IMR-90 (cell line): ENCODE results near the gene RAN. TPM values are rescaled to one million over a fixed set of nuclear protein-coding genes. Genes with fewer than 3 reads are reported as not detected.

Source experiments
- ATAC-seq: fragments of 200-7000 bp; cut with Tn5 transposase; 2 replicates; pipeline ENCODE4 v1.9.1; 2020; ENCODE audit warnings: low read depth, mild to moderate bottlenecking, moderate library complexity
- BruUV-seq: library from RNA; stranded (reverse); fragments of 400-500 nt; replicated peaks from 2 replicates; lab custom pipeline; 2021; lab: Mats Ljungman, UMichigan
- CTCF ChIA-PET: fragments of 300-600 bp; formaldehyde crosslinking; extraction: SDS; loops from one replicate; lab custom pipeline; 2021; ENCODE audit warnings: antibody characterized with exemption; lab: Yijun Ruan, JAX
- POLR2A ChIA-PET: fragments of 300-600 bp; sonication (Branson Sonifier 250); formaldehyde crosslinking; loops from one replicate; lab custom pipeline; 2022; ENCODE audit warnings: antibody characterized with exemption; ENCODE audit not compliant: unreplicated experiment; lab: Charles Lee
- DNase-seq: peaks from one replicate; pipeline ENCODE4 v3.0.0; 2013
- H2AFZ ChIP-seq: replicated peaks from 2 replicates; pipeline ENCODE3; 2013; ENCODE audit warnings: low read length, mild to moderate bottlenecking; ENCODE audit not compliant: poor library complexity
- H2AK5ac ChIP-seq: 2 replicates; pipeline ENCODE4 v1.6.1; 2013; ENCODE audit warnings: low read depth, low read length, inconsistent platforms
- H2AK9ac ChIP-seq: replicated peaks from 2 replicates; pipeline ENCODE3; 2013; ENCODE audit warnings: mild to moderate bottlenecking, low read depth, low read length, moderate library complexity; ENCODE audit not compliant: poor library complexity
- H2BK120ac ChIP-seq: 2 replicates; pipeline ENCODE4 v1.6.1; 2013; ENCODE audit warnings: low read depth, low read length, inconsistent platforms
- H2BK15ac ChIP-seq: 3 replicates; pipeline ENCODE4 v1.6.1; 2013; ENCODE audit warnings: low read depth, low read length, inconsistent platforms
- H2BK20ac ChIP-seq: 2 replicates; pipeline ENCODE4 v1.6.1; 2013; ENCODE audit warnings: low read depth, mild to moderate bottlenecking, inconsistent platforms, low read length, moderate library complexity
- H2BK5ac ChIP-seq: 2 replicates; pipeline ENCODE4 v1.6.1; 2013; ENCODE audit warnings: mild to moderate bottlenecking, low read depth, low read length, inconsistent platforms; ENCODE audit not compliant: poor library complexity, severe bottlenecking
- H3K14ac ChIP-seq: replicated peaks from 2 replicates; pipeline ENCODE4 v1.6.1; 2013; ENCODE audit warnings: low read depth, low read length, inconsistent platforms
- H3K18ac ChIP-seq: 2 replicates; pipeline ENCODE4 v1.6.1; 2013; ENCODE audit warnings: low read depth, low read length, control low read depth
- H3K23ac ChIP-seq: 2 replicates; pipeline ENCODE4 v1.6.1; 2013; ENCODE audit warnings: low read depth, low read length, inconsistent platforms
- H3K27ac ChIP-seq: 2 replicates; pipeline ENCODE4 v1.5.1; 2013; ENCODE audit warnings: mild to moderate bottlenecking, control low read depth, low read length; ENCODE audit not compliant: insufficient read depth
- H3K27me3 ChIP-seq: 2 replicates; pipeline ENCODE4 v1.6.1; 2013; ENCODE audit warnings: low read length; ENCODE audit not compliant: control insufficient read depth, insufficient read depth
- H3K36me3 ChIP-seq: 2 replicates; pipeline ENCODE4 v1.6.1; 2013; ENCODE audit warnings: low read length, mixed read lengths; ENCODE audit not compliant: control insufficient read depth, insufficient read depth
- H3K4ac ChIP-seq: 2 replicates; pipeline ENCODE4 v1.6.1; 2013; ENCODE audit warnings: low read depth, low read length, inconsistent platforms
- H3K4me1 ChIP-seq: 2 replicates; pipeline ENCODE4 v1.6.1; 2013; ENCODE audit warnings: low read length, mixed read lengths; ENCODE audit not compliant: control insufficient read depth, insufficient read depth
- H3K4me2 ChIP-seq: 2 replicates; pipeline ENCODE4 v1.6.1; 2013; ENCODE audit warnings: low read depth, mild to moderate bottlenecking, control low read depth, low read length, moderate library complexity
- H3K4me3 ChIP-seq: 2 replicates; pipeline ENCODE4 v1.5.1; 2013; ENCODE audit warnings: low read depth, mild to moderate bottlenecking, control low read depth, low read length, moderate library complexity; ENCODE audit not compliant: insufficient read depth
- H3K56ac ChIP-seq: 2 replicates; pipeline ENCODE4 v1.6.1; 2013; ENCODE audit warnings: low read length, inconsistent platforms; ENCODE audit not compliant: insufficient read depth; ENCODE audit errors: extremely low read depth
- H3K79me1 ChIP-seq, 2 experiments: 2 replicates each; pipeline ENCODE4 v1.6.1; 2013; ENCODE audit warnings: low read length in 2 of 2, inconsistent platforms in 1 of 2, low read depth in 1 of 2
- H3K9ac ChIP-seq: 2 replicates; pipeline ENCODE4 v1.6.1; 2013; ENCODE audit warnings: low read depth, low read length, control low read depth
- H3K9me1 ChIP-seq: 2 replicates; pipeline ENCODE4 v1.6.1; 2013; ENCODE audit warnings: low read length, inconsistent platforms; ENCODE audit not compliant: insufficient read depth
- H3K9me3 ChIP-seq: 2 replicates; pipeline ENCODE4 v1.6.1; 2013; ENCODE audit warnings: low read length; ENCODE audit not compliant: control insufficient read depth, insufficient read depth
- H4K20me1 ChIP-seq: 2 replicates; pipeline ENCODE4 v1.6.1; 2013; ENCODE audit warnings: low read length, inconsistent platforms; ENCODE audit not compliant: insufficient read depth
- H4K5ac ChIP-seq: 2 replicates; pipeline ENCODE4 v1.6.1; 2013; ENCODE audit warnings: mild to moderate bottlenecking, low read depth, low read length, control low read depth
- H4K8ac ChIP-seq, 2 experiments: 2 replicates each; pipeline ENCODE4 v1.6.1; 2013; ENCODE audit warnings: low read depth in 2 of 2, low read length in 2 of 2, control low read depth in 1 of 2, inconsistent platforms in 1 of 2
- H4K91ac ChIP-seq: 2 replicates; pipeline ENCODE4 v1.6.1; 2013; ENCODE audit warnings: low read depth, low read length, inconsistent platforms; ENCODE audit not compliant: insufficient read depth
- BHLHE40 ChIP-seq: fragments of 150-350 bp; IDR thresholded peaks from 2 replicates; pipeline ENCODE4 v1.6.1; 2016; ENCODE audit warnings: mild to moderate bottlenecking, low read depth, low read length
- CEBPB ChIP-seq: IDR thresholded peaks from 2 replicates; pipeline ENCODE4 v1.6.1; 2012; ENCODE audit warnings: low read depth, low read length, improper control_type of control experiment
- CHD1 ChIP-seq: IDR thresholded peaks from 2 replicates; pipeline ENCODE4 v1.6.1; 2012; ENCODE audit warnings: low read depth, low read length, improper control_type of control experiment
- FOS ChIP-seq: fragments of 150-350 bp; IDR thresholded peaks from 2 replicates; pipeline ENCODE4 v1.6.1; 2016; ENCODE audit warnings: low read depth, low read length
- MAFK ChIP-seq: IDR thresholded peaks from 2 replicates; pipeline ENCODE4 v1.6.1; 2012; ENCODE audit warnings: low read depth, low read length, improper control_type of control experiment
- MAZ ChIP-seq: IDR thresholded peaks from 2 replicates; pipeline ENCODE4 v1.6.1; 2012; ENCODE audit warnings: low read depth, mild to moderate bottlenecking, low read length, improper control_type of control experiment, moderate library complexity, borderline replicate concordance
- MXI1 ChIP-seq: IDR thresholded peaks from 2 replicates; pipeline ENCODE4 v1.6.1; 2012; ENCODE audit warnings: low read depth, mild to moderate bottlenecking, low read length, moderate library complexity, borderline replicate concordance
- NFE2L2 ChIP-seq: fragments of 150-350 bp; IDR thresholded peaks from 2 replicates; pipeline ENCODE4 v1.6.1; 2016; ENCODE audit warnings: low read depth, mild to moderate bottlenecking, low read length
- POLR2A ChIP-seq: IDR thresholded peaks from 2 replicates; pipeline ENCODE4 v1.6.1; 2012; ENCODE audit warnings: mild to moderate bottlenecking, low read depth, low read length
- RAD21 ChIP-seq: IDR thresholded peaks from 2 replicates; pipeline ENCODE4 v1.6.1; 2012; ENCODE audit warnings: low read length, improper control_type of control experiment
- RCOR1 ChIP-seq: IDR thresholded peaks from 2 replicates; pipeline ENCODE4 v1.6.1; 2012; ENCODE audit warnings: mild to moderate bottlenecking, low read length, improper control_type of control experiment; ENCODE audit not compliant: insufficient replicate concordance
- SMC3 ChIP-seq: fragments of 150-350 bp; IDR thresholded peaks from 2 replicates; pipeline ENCODE4 v1.6.1; 2016; ENCODE audit warnings: low read depth, mild to moderate bottlenecking, antibody characterized with exemption, low read length, moderate library complexity
- WGBS, 2 experiments: methylation state at CpG; one replicate each; pipeline versions ENCODE4 v1.1.5 to v1.1.7; 2013; ENCODE audit warnings: missing lambda C conversion rate in 2 of 2; ENCODE audit not compliant: insufficient read length in 1 of 2; ENCODE audit errors: extremely low coverage in 2 of 2; 5-methylcytosine and 5-hydroxymethylcytosine counted together
- dilution Hi-C: fragments of 300-500 bp; cut with HindIII; formaldehyde crosslinking; loops from one replicate; pipeline ENCODE4 v1.14.3; 2018; ENCODE audit warnings: low sequenced_read_pairs; ENCODE audit not compliant: unreplicated experiment
- in situ Hi-C: fragments of 300-500 bp; cut with MboI; formaldehyde crosslinking; loops from 3 replicates; pipeline ENCODE4 v1.14.3; 2019; ENCODE audit warnings: low sequenced_read_pairs, inconsistent platforms, mixed read lengths
- intact Hi-C: fragments of 100-400 bp; cut with micrococcal nuclease; formaldehyde crosslinking; loops from 2 replicates; pipeline ENCODE4 v1.10.0; 2022
- polyA plus RNA-seq, 3 experiments: library from polyadenylated mRNA; depleted of rRNA; stranded (reverse); fragments of >200 nt; gene quantifications; 2 replicates each; pipeline ENCODE4 v1.2.3, GENCODE V29; 2012; ENCODE audit warnings: low replicate concordance in 1 of 3
- total RNA-seq: library from RNA; depleted of rRNA; stranded (reverse); fragments of >200 nt; gene quantifications from 2 replicates; pipeline ENCODE4 v1.2.3, GENCODE V29; 2012
- TF ChIP-seq, protein P1 (sequence below): fragments of 150-350 bp; IDR thresholded peaks from 2 replicates; pipeline ENCODE4 v1.6.1; 2016; ENCODE audit warnings: low read depth, mild to moderate bottlenecking, low read length, moderate library complexity, borderline replicate concordance
- TF ChIP-seq, protein P2 (sequence below): conservative IDR thresholded peaks from 2 replicates; pipeline ENCODE4 v1.5.1; 2012; ENCODE audit warnings: mild to moderate bottlenecking, low read depth, low read length, improper control_type of control experiment

The RAN gene
- total and polyA plus RNA-seq, 2 of the 4 experiments (the other 2 are of a cell fraction): 910 to 984 TPM

- H3K4me1 ChIP-seq: no peaks in the 10 kb centered on the region
- H3K9ac ChIP-seq: no peak overlapping the region
- peaks cover 22% of the 10 kb centered on the region for H4K20me1 ChIP-seq
- no peak overlapping the region for H3K56ac ChIP-seq
- no peak overlapping the region for H3K4ac ChIP-seq
- H2AK9ac ChIP-seq: peak overlapping the region; percentile 67
- POLR2A ChIA-PET: no interaction called here
- DNase-seq: no peak
- CTCF ChIA-PET: no interaction called here
- 90% methylated on average over 8 of the region's 13 CpGs; no CpG with 5 or more reads in 1 of the 2 experiments for WGBS, 2 experiments
- TF ChIP-seq MAFK (no peak), CHD1 (no peak), CEBPB (no peak), MAZ (no peak), FOS (no peak), BHLHE40 (no peak), NFE2L2 (no peak), RCOR1 (no peak), RAD21 (no peak), MXI1 (no peak), POLR2A (no peak), SMC3 (no peak)
- TF ChIP-seq, protein P1, sequence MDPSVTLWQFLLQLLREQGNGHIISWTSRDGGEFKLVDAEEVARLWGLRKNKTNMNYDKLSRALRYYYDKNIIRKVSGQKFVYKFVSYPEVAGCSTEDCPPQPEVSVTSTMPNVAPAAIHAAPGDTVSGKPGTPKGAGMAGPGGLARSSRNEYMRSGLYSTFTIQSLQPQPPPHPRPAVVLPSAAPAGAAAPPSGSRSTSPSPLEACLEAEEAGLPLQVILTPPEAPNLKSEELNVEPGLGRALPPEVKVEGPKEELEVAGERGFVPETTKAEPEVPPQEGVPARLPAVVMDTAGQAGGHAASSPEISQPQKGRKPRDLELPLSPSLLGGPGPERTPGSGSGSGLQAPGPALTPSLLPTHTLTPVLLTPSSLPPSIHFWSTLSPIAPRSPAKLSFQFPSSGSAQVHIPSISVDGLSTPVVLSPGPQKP: no peak
- TF ChIP-seq, protein P2, sequence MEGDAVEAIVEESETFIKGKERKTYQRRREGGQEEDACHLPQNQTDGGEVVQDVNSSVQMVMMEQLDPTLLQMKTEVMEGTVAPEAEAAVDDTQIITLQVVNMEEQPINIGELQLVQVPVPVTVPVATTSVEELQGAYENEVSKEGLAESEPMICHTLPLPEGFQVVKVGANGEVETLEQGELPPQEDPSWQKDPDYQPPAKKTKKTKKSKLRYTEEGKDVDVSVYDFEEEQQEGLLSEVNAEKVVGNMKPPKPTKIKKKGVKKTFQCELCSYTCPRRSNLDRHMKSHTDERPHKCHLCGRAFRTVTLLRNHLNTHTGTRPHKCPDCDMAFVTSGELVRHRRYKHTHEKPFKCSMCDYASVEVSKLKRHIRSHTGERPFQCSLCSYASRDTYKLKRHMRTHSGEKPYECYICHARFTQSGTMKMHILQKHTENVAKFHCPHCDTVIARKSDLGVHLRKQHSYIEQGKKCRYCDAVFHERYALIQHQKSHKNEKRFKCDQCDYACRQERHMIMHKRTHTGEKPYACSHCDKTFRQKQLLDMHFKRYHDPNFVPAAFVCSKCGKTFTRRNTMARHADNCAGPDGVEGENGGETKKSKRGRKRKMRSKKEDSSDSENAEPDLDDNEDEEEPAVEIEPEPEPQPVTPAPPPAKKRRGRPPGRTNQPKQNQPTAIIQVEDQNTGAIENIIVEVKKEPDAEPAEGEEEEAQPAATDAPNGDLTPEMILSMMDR: no peak
- in situ Hi-C loops (no loop called here), intact Hi-C loops (no loop called here), dilution Hi-C loops (no loop called here)
- no peak overlapping the region for H2AK5ac ChIP-seq
- H3K4me3 ChIP-seq: no peak overlapping the region
- H3K9me1 ChIP-seq: peaks cover 6% of the 10 kb centered on the region; the same call in 1 of the 2 replicates
- no peak overlapping the region for H2BK15ac ChIP-seq
- H3K4me2 ChIP-seq: no peak overlapping the region
- no peak overlapping the region for H3K18ac ChIP-seq
- H2BK20ac ChIP-seq: no peak overlapping the region
- H3K27ac ChIP-seq: no peak overlapping the region
- H2BK120ac ChIP-seq: no peak overlapping the region
- peaks cover 7 to 18% of the 10 kb centered on the region in 2 experiments; a peak in 2 of 4 replicates for H3K79me1 ChIP-seq
- no peak overlapping the region for H2AFZ ChIP-seq
- no peaks in the 10 kb centered on the region for H3K9me3 ChIP-seq
- peaks cover 13% of the 10 kb centered on the region for H3K36me3 ChIP-seq
- H4K8ac ChIP-seq: no peak overlapping the region
- no peak overlapping the region for H2BK5ac ChIP-seq
- no peaks in the 10 kb centered on the region for H3K27me3 ChIP-seq
- no peak overlapping the region for H4K5ac ChIP-seq
- H4K91ac ChIP-seq: no peak overlapping the region
- ATAC-seq: no peak
- no peak overlapping the region for H3K23ac ChIP-seq
- BruUV-seq: no TSS peak
- H3K14ac ChIP-seq: no peak overlapping the region
Measured at GRCh38 chr12:130879212-130879686, 7.4 kb downstream of the RAN start.
